H1 (cell line): Measurements from ENCODE around the gene HELQ. TPM values are rescaled to one million over a fixed set of nuclear protein-coding genes. Genes with fewer than 3 reads are reported as not detected.

Source experiments
- CTCF ChIA-PET: fragments of 300-600 bp; sonication (Branson Sonifier 250); formaldehyde crosslinking; loops from one replicate; lab custom pipeline; 2021; ENCODE audit not compliant: partially characterized antibody; lab: Charles Lee
- POLR2A ChIA-PET: fragments of 300-600 bp; sonication (Branson Sonifier 250); formaldehyde crosslinking; loops from one replicate; lab custom pipeline; 2021; ENCODE audit warnings: inconsistent platforms; ENCODE audit not compliant: partially characterized antibody; lab: Charles Lee
- DNase-seq, 2 experiments: peaks; one replicate each; pipeline versions ENCODE4 v3.0.0 to v3.0.0-alpha.2; 2010 to 2022; ENCODE audit warnings: low spot score in 2 of 2, low read depth in 1 of 2, mixed read lengths in 1 of 2
- FAIRE-seq: peaks from 2 replicates; lab custom pipeline; 2011; peaks lifted over from hg19 to GRCh38; lab: Jason Lieb, UNC
- H2AFZ ChIP-seq: 2 replicates; pipeline ENCODE4 v1.8.1; 2012; ENCODE audit warnings: low read length, inconsistent platforms
- H2AK5ac ChIP-seq: 2 replicates; pipeline ENCODE4 v1.6.1; 2013; ENCODE audit warnings: low read depth, low read length
- H2BK120ac ChIP-seq: replicated peaks from 2 replicates; pipeline ENCODE3; 2013; ENCODE audit warnings: low read depth, low read length, inconsistent platforms
- H2BK12ac ChIP-seq: 2 replicates; pipeline ENCODE4 v1.6.1; 2013; ENCODE audit warnings: low read depth, low read length
- H2BK15ac ChIP-seq: 2 replicates; pipeline ENCODE4 v1.6.1; 2013; ENCODE audit warnings: low read length
- H2BK20ac ChIP-seq: 2 replicates; pipeline ENCODE4 v1.6.1; 2013; ENCODE audit warnings: low read length
- H2BK5ac ChIP-seq: 2 replicates; pipeline ENCODE4 v1.6.1; 2013; ENCODE audit warnings: low read depth, low read length
- H3K14ac ChIP-seq: 2 replicates; pipeline ENCODE4 v1.6.1; 2013; ENCODE audit warnings: inconsistent platforms; ENCODE audit not compliant: insufficient read length
- H3K18ac ChIP-seq: 2 replicates; pipeline ENCODE4 v1.6.1; 2013; ENCODE audit warnings: low read length; ENCODE audit errors: extremely low read depth
- H3K23ac ChIP-seq: 2 replicates; pipeline ENCODE4 v1.6.1; 2013; ENCODE audit warnings: inconsistent platforms; ENCODE audit not compliant: insufficient read length
- H3K23me2 ChIP-seq: 2 replicates; pipeline ENCODE4 v1.6.1; 2013; ENCODE audit warnings: low read depth, low read length
- H3K27ac ChIP-seq: 2 replicates; pipeline ENCODE4 v1.6.1; 2011; ENCODE audit warnings: low read depth, low read length, inconsistent platforms
- H3K27me3 ChIP-seq, 4 experiments: replicated peaks in 1 of 4; 1 replicate in 1 of 4; 2 replicates in 3 of 4; pipeline versions ENCODE4 v1.6.1 to v1.8.1; 2011 to 2013; ENCODE audit warnings: low read length in 3 of 4, mild to moderate bottlenecking in 3 of 4, inconsistent platforms in 2 of 4, mixed read lengths in 2 of 4, moderate library complexity in 1 of 4; ENCODE audit not compliant: control insufficient read depth in 3 of 4, insufficient read depth in 3 of 4; ENCODE audit errors: extremely low read depth in 1 of 4
- H3K36me3 ChIP-seq, 4 experiments: 2 replicates each; pipeline versions ENCODE4 v1.6.1 to v1.8.1; 2011 to 2013; ENCODE audit warnings: mild to moderate bottlenecking in 4 of 4, low read length in 3 of 4, moderate library complexity in 2 of 4, control low read depth in 1 of 4, inconsistent platforms in 1 of 4; ENCODE audit not compliant: insufficient read depth in 4 of 4, control insufficient read depth in 2 of 4
- H3K4ac ChIP-seq: replicated peaks from 2 replicates; pipeline ENCODE3; 2013; ENCODE audit warnings: low read length, low read depth, mixed read lengths, inconsistent platforms; ENCODE audit not compliant: insufficient read length
- H3K4me1 ChIP-seq, 4 experiments: replicated peaks in 1 of 4; 1 replicate in 1 of 4; 2 replicates in 3 of 4; pipeline versions ENCODE4 v1.6.1 to v1.8.1; 2011 to 2013; ENCODE audit warnings: low read length in 3 of 4, inconsistent platforms in 2 of 4, mixed read lengths in 1 of 4; ENCODE audit not compliant: insufficient read depth in 4 of 4, control insufficient read depth in 3 of 4
- H3K4me2 ChIP-seq, 2 experiments: 2 replicates each; pipeline versions ENCODE4 v1.6.1 to v1.8.1; 2011 to 2013; ENCODE audit warnings: low read depth in 2 of 2, low read length in 2 of 2, control low read depth in 1 of 2, inconsistent platforms in 1 of 2, mild to moderate bottlenecking in 1 of 2; ENCODE audit not compliant: insufficient read depth in 1 of 2
- H3K4me3 ChIP-seq, 4 experiments: fragments of 200-600, 300-600 bp in 1 of 4; sonication (generic), shearing (Covaris generic), sonication (Bioruptor Twin) in 1 of 4; 2 replicates each; pipeline versions ENCODE4 v1.5.1 to v1.8.1; 2011 to 2016; ENCODE audit warnings: low read length in 4 of 4, low read depth in 3 of 4, control low read depth in 2 of 4, inconsistent platforms in 2 of 4, mild to moderate bottlenecking in 2 of 4, mixed read lengths in 1 of 4, moderate library complexity in 1 of 4; ENCODE audit not compliant: insufficient read depth in 2 of 4; ENCODE audit errors: extremely low read depth in 1 of 4
- H3K56ac ChIP-seq: replicated peaks from 2 replicates; pipeline ENCODE3; 2013; ENCODE audit warnings: low read depth, mild to moderate bottlenecking, mixed read lengths, low read length, inconsistent platforms; ENCODE audit not compliant: insufficient read length
- H3K79me1 ChIP-seq: 2 replicates; pipeline ENCODE4 v1.6.1; 2013; ENCODE audit warnings: low read depth, low read length, control low read depth
- H3K79me2 ChIP-seq, 2 experiments: 2 replicates each; pipeline versions ENCODE4 v1.6.1 to v1.8.1; 2012 to 2013; ENCODE audit warnings: low read length in 2 of 2, mild to moderate bottlenecking in 2 of 2, inconsistent platforms in 1 of 2; ENCODE audit not compliant: insufficient read depth in 2 of 2, control insufficient read depth in 1 of 2
- H3K9ac ChIP-seq, 4 experiments: replicated peaks in 1 of 4; 1 replicate in 1 of 4; 2 replicates in 3 of 4; pipeline versions ENCODE4 v1.6.1 to v1.8.1; 2011 to 2013; ENCODE audit warnings: low read depth in 3 of 4, low read length in 3 of 4, control low read depth in 2 of 4, mild to moderate bottlenecking in 2 of 4, moderate library complexity in 2 of 4, inconsistent platforms in 1 of 4; ENCODE audit errors: extremely low read depth in 1 of 4
- H3K9me3 ChIP-seq, 2 experiments: 2 replicates each; pipeline versions ENCODE4 v1.6.1 to v1.8.1; 2012 to 2013; ENCODE audit warnings: mild to moderate bottlenecking in 2 of 2, moderate library complexity in 2 of 2, control low read depth in 1 of 2, inconsistent platforms in 1 of 2, low read depth in 1 of 2, low read length in 1 of 2, mixed read lengths in 1 of 2; ENCODE audit not compliant: insufficient read depth in 2 of 2
- H4K20me1 ChIP-seq, 2 experiments: replicated peaks in 1 of 2; 2 replicates each; pipeline versions ENCODE3 to v1.8.1; 2011 to 2013; ENCODE audit warnings: inconsistent platforms in 2 of 2, low read length in 2 of 2, mild to moderate bottlenecking in 1 of 2; ENCODE audit not compliant: insufficient read depth in 2 of 2, control insufficient read depth in 1 of 2
- H4K5ac ChIP-seq: 2 replicates; pipeline ENCODE4 v1.6.1; 2013; ENCODE audit warnings: low read length, low read depth, mixed read lengths, inconsistent platforms; ENCODE audit not compliant: insufficient read length
- H4K8ac ChIP-seq: 2 replicates; pipeline ENCODE4 v1.8.0; 2013; ENCODE audit warnings: mild to moderate bottlenecking, moderate library complexity, low read length, inconsistent platforms; ENCODE audit not compliant: insufficient read depth; ENCODE audit errors: extremely low read depth
- H4K91ac ChIP-seq: replicated peaks from 2 replicates; pipeline ENCODE3; 2013; ENCODE audit warnings: low read length, mixed read lengths, inconsistent platforms; ENCODE audit not compliant: insufficient read length
- ASH2L ChIP-seq: fragments of 200-600, 300-600 bp; sonication (generic); IDR thresholded peaks from one replicate; pipeline ENCODE4 v1.7.1; 2017; ENCODE audit warnings: low read length
- CHD1 ChIP-seq: IDR thresholded peaks from 2 replicates; pipeline ENCODE4 v1.6.1; 2012; ENCODE audit warnings: low read depth, low read length, improper control_type of control experiment
- CTBP2 ChIP-seq: IDR thresholded peaks from 2 replicates; pipeline ENCODE4 v1.7.0; 2011; ENCODE audit warnings: borderline replicate concordance, mild to moderate bottlenecking, moderate library complexity, mixed read lengths, low read length; ENCODE audit not compliant: insufficient read depth, insufficient read length
- FOSL1 ChIP-seq: IDR thresholded peaks from 2 replicates; pipeline ENCODE4 v1.6.1; 2011; ENCODE audit warnings: mild to moderate bottlenecking, low read depth, low read length, moderate library complexity; ENCODE audit not compliant: insufficient read depth
- KDM4A ChIP-seq: IDR thresholded peaks from one replicate; pipeline ENCODE4 v1.7.1; 2012; ENCODE audit warnings: low read depth, mild to moderate bottlenecking, moderate library complexity, low read length, inconsistent platforms; ENCODE audit not compliant: severe bottlenecking
- POLR2AphosphoS5 ChIP-seq: IDR thresholded peaks from 2 replicates; pipeline ENCODE4 v1.6.1; 2011; ENCODE audit warnings: low read depth, low read length
- RBBP5 ChIP-seq: IDR thresholded peaks from 2 replicates; pipeline ENCODE4 v1.7.1; 2012; ENCODE audit warnings: low read depth, mild to moderate bottlenecking, inconsistent platforms, low read length, moderate library complexity, borderline replicate concordance
- SIX5 ChIP-seq: IDR thresholded peaks from 2 replicates; pipeline ENCODE4 v1.6.1; 2011; ENCODE audit warnings: mild to moderate bottlenecking, low read depth, low read length
- SP2 ChIP-seq: IDR thresholded peaks from 2 replicates; pipeline ENCODE4 v1.6.1; 2012; ENCODE audit warnings: mild to moderate bottlenecking, low read length, inconsistent platforms
- TAF7 ChIP-seq: optimal IDR thresholded peaks from 2 replicates; pipeline ENCODE3; 2011; ENCODE audit warnings: low read depth, mild to moderate bottlenecking, inconsistent platforms, low read length, moderate library complexity, borderline replicate concordance
- USF2 ChIP-seq: IDR thresholded peaks from 2 replicates; pipeline ENCODE4 v1.6.1; 2011; ENCODE audit warnings: low read length, improper control_type of control experiment
- YY1 ChIP-seq: IDR thresholded peaks from 2 replicates; pipeline ENCODE4 v1.6.1; 2011; ENCODE audit warnings: low read depth, mild to moderate bottlenecking, low read length
- WGBS, 2 experiments: shearing (Covaris generic) in 1 of 2; methylation state at CpG; one replicate each; pipeline versions ENCODE4 v1.1.6 to v1.1.7; 2013 to 2015; ENCODE audit warnings: low lambda C conversion rate in 2 of 2, mixed read lengths in 2 of 2, inconsistent platforms in 1 of 2, low coverage in 1 of 2, missing lambda C conversion rate in 1 of 2; ENCODE audit not compliant: insufficient replicate concordance in 2 of 2, insufficient coverage in 1 of 2, insufficient read length in 1 of 2; ENCODE audit errors: extremely low coverage in 1 of 2, missing lambda C conversion rate in 1 of 2; 5-methylcytosine and 5-hydroxymethylcytosine counted together
- polyA plus RNA-seq, 7 experiments: library from polyadenylated mRNA; depleted of rRNA in 3 of 7; stranded (reverse) in 5 of 7; unstranded in 2 of 7; fragments of >200 nt in 5 of 7; fragments of 200-250 nt in 2 of 7; gene quantifications; 1 replicate in 5 of 7; 2 replicates in 1 of 7; 4 replicates in 1 of 7; pipeline versions ENCODE4 v1.2.1 to v1.2.3, GENCODE V29; 2011 to 2013; ENCODE audit warnings: missing spikeins in 2 of 7, mixed read lengths in 2 of 7
- total RNA-seq: library from RNA; stranded (reverse); fragmentation: NEBNext Ultra II Directional; extraction: Animal tissue kit (Norgen Biotek cat#: 25700); gene quantifications from 2 replicates; pipeline ENCODE4 v1.2.1, GENCODE V29; 2021
- TF ChIP-seq, protein P1 (sequence below): IDR thresholded peaks from 2 replicates; pipeline ENCODE4 v1.6.1; 2012; ENCODE audit warnings: inconsistent platforms

Gene HELQ
- total and polyA plus RNA-seq, 2 of the 8 experiments (the other 6 are each of a cell fraction or from before 2014, with no cell fraction given), result 4.7 to 9.0 TPM

- WGBS, 2 experiments, result 94% methylated on average over 3 of the region's 3 CpGs; no CpG with 5 or more reads in 1 of the 2 experiments
- no peaks in the 10 kb centered on the region for H3K23me2 ChIP-seq
- no peaks in the 10 kb centered on the region for H3K36me3 ChIP-seq
- no peak overlapping the region for H4K5ac ChIP-seq
- no peak overlapping the region for H3K56ac ChIP-seq
- no peak for FAIRE-seq
- CTCF ChIA-PET, result interaction anchor here (1.0 to 3.1 kb wide), 3 partner anchors 9 to 254 kb away, joined by 3 to 20 read pairs (median 3); no protein-coding TSS in a partner anchor
- no peak overlapping the region for H3K27ac ChIP-seq
- no peaks in the 10 kb centered on the region; a peak in 2 of 7 replicates for H3K27me3 ChIP-seq
- no peak overlapping the region for H3K23ac ChIP-seq
- H4K20me1 ChIP-seq, result no peaks in the 10 kb centered on the region
- no peak overlapping the region for H3K4me2 ChIP-seq
- no peak overlapping the region for H4K8ac ChIP-seq
- H3K9me3 ChIP-seq, result no peaks in the 10 kb centered on the region
- no peaks in the 10 kb centered on the region for H3K79me2 ChIP-seq
- no peak overlapping the region for H2AK5ac ChIP-seq
- H3K14ac ChIP-seq, result no peak overlapping the region
- POLR2A ChIA-PET, result no interaction called here
- no peak overlapping the region for H2BK20ac ChIP-seq
- TF ChIP-seq RBBP5 (no peak), YY1 (no peak), CTBP2 (no peak), ASH2L (no peak), POLR2AphosphoS5 (no peak), CHD1 (no peak), KDM4A (no peak), USF2 (no peak), TAF7 (no peak), SP2 (no peak), FOSL1 (no peak), SIX5 (no peak)
- TF ChIP-seq, protein P1, sequence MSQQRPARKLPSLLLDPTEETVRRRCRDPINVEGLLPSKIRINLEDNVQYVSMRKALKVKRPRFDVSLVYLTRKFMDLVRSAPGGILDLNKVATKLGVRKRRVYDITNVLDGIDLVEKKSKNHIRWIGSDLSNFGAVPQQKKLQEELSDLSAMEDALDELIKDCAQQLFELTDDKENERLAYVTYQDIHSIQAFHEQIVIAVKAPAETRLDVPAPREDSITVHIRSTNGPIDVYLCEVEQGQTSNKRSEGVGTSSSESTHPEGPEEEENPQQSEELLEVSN, result no peak
- no peak overlapping the region for H2BK12ac ChIP-seq
- H3K79me1 ChIP-seq, result no peaks in the 10 kb centered on the region
- H3K4me3 ChIP-seq, result no peak overlapping the region
- no peak overlapping the region for H2BK120ac ChIP-seq
- no peak overlapping the region for H3K9ac ChIP-seq
- no peak overlapping the region for H3K18ac ChIP-seq
- H2BK15ac ChIP-seq, result no peak overlapping the region
- DNase-seq, result no peak
- no peak overlapping the region for H2AFZ ChIP-seq
- H4K91ac ChIP-seq, result no peak overlapping the region
- H3K4ac ChIP-seq, result no peak overlapping the region
- H2BK5ac ChIP-seq, result no peak overlapping the region
- H3K4me1 ChIP-seq, result peaks cover 0 to 7% (median 1%) of the 10 kb centered on the region in 4 experiments; a peak in 3 of 7 replicates
These were observed 91.3 kb downstream of the HELQ start for GRCh38 chr4:83364312-83364711.
